Esophagus squamous epithelium (tissue), 5 donors: ENCODE results near the gene NAV2. TPM values are rescaled to one million over a fixed set of nuclear protein-coding genes. Genes with fewer than 3 reads are reported as not detected.
A peak's percentile ranks its signal among the peaks of the same experiment; 100 is the strongest.

Source experiments
- DNase-seq: peaks from one replicate; lab custom pipeline; 2025; lab: John Stamatoyannopoulos, UW
- H3K27ac ChIP-seq, 4 donors: fragments of 200-600 bp; sonication (generic); one replicate each; pipeline ENCODE4 v1.5.1; 2016 to 2019; ENCODE audit warnings: mild to moderate bottlenecking in 1 of 4
- H3K27me3 ChIP-seq, 4 donors: fragments of 200-600 bp; sonication (generic); 1 replicate in 3 of 4; 2 replicates in 1 of 4; pipeline versions ENCODE4 v1.5.1 to v1.6.0; 2017 to 2021; ENCODE audit warnings: antibody characterized with exemption in 1 of 4
- H3K36me3 ChIP-seq, 3 donors: fragments of 200-600 bp; sonication (generic); one replicate each; pipeline ENCODE4 v1.5.1; 2016 to 2019
- H3K4me1 ChIP-seq, 3 donors: fragments of 200-600 bp; sonication (generic); one replicate each; pipeline ENCODE4 v1.5.1; 2017 to 2019
- H3K4me3 ChIP-seq, 4 donors: fragments of 200-600 bp; sonication (generic); 1 replicate in 3 of 4; 2 replicates in 1 of 4; pipeline ENCODE4 v1.5.1; 2016 to 2019; ENCODE audit warnings: mild to moderate bottlenecking in 2 of 4, moderate library complexity in 1 of 4
- H3K9me3 ChIP-seq, 3 donors: fragments of 200-600 bp; sonication (generic); one replicate each; pipeline ENCODE4 v1.5.1; 2016 to 2019
- POLR2A ChIP-seq, 4 donors: fragments of 450-650 bp; IDR thresholded peaks; one replicate each; pipeline ENCODE4 v1.6.1; 2017; ENCODE audit warnings: antibody characterized with exemption in 4 of 4, mild to moderate bottlenecking in 4 of 4, moderate library complexity in 3 of 4
- WGBS, 2 donors: methylation state at CpG; one replicate each; pipeline ENCODE4 v1.1.5; 2018; 5-methylcytosine and 5-hydroxymethylcytosine counted together
- intact Hi-C: fragments of 100-400 bp; cut with DNase I; formaldehyde crosslinking; loops from one replicate; pipeline ENCODE4 v1.15.0; 2022
- total RNA-seq, 4 donors: library from RNA; depleted of rRNA; stranded (reverse); fragments of >200 nt; gene quantifications; one replicate each; pipeline ENCODE4 v1.1.0, GENCODE V29; 2016
- TF ChIP-seq, protein P1 (sequence below), 6 experiments: fragments of 450-650 bp in 4 of 6; fragments of 200-600 bp in 2 of 6; sonication (generic) in 2 of 6; IDR thresholded peaks; one replicate each; pipeline ENCODE4 v1.5.1; 2016 to 2019; ENCODE audit warnings: antibody characterized with exemption in 6 of 6, mild to moderate bottlenecking in 4 of 6, moderate library complexity in 4 of 6
- donor health status: DM: yes; HTN: yes; CAD: no.

The NAV2 gene
- total RNA-seq, 4 donors from 2014 or later, result 4.9 to 19.1 (median 14.6) TPM

- Histone ChIP-seq H3K27ac (no peak overlapping the region), H3K36me3 (peaks cover 0 to 8% (median 0%) of the 10 kb centered on the region in 3 donors), H3K4me3 (no peak overlapping the region), H3K27me3 (no peaks in the 10 kb centered on the region), H3K4me1 (peaks cover 0 to 23% (median 3%) of the 10 kb centered on the region in 3 donors), H3K9me3 (no peaks in the 10 kb centered on the region)
- 70 to 79% methylated on average over 5 of the region's 5 CpGs for WGBS, 2 donors
- no peak for DNase-seq
- intact Hi-C loops, result no loop called here
- TF ChIP-seq, protein P1, sequence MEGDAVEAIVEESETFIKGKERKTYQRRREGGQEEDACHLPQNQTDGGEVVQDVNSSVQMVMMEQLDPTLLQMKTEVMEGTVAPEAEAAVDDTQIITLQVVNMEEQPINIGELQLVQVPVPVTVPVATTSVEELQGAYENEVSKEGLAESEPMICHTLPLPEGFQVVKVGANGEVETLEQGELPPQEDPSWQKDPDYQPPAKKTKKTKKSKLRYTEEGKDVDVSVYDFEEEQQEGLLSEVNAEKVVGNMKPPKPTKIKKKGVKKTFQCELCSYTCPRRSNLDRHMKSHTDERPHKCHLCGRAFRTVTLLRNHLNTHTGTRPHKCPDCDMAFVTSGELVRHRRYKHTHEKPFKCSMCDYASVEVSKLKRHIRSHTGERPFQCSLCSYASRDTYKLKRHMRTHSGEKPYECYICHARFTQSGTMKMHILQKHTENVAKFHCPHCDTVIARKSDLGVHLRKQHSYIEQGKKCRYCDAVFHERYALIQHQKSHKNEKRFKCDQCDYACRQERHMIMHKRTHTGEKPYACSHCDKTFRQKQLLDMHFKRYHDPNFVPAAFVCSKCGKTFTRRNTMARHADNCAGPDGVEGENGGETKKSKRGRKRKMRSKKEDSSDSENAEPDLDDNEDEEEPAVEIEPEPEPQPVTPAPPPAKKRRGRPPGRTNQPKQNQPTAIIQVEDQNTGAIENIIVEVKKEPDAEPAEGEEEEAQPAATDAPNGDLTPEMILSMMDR (IDR thresholded peaks at IDR 0.05), result no peak
- no peak for TF ChIP-seq POLR2A (IDR thresholded peaks at IDR 0.05)
Measured at GRCh38 chr11:19996571-19996970, 283.9 kb downstream of the NAV2 start.

DNA sequence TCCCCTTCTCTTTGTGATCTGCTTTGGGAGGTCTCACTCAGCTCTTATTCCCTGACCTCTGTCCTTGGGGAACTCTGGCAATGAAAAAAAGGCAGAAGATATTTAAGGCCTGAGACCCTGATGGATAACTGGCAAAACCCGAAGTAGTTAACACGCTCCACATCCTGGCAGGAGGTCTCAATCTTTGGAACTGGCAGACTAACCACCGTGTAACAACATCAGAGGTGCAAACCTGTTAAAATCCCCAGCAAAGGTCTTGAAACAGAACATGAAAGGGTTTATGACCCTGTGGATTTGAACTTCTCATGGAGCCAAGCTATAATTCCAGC is 287.3 kb downstream of the NAV2 start:
- H3K27me3 ChIP-seq, result no peaks in the 10 kb centered on the region
- no peak overlapping the region for H3K4me3 ChIP-seq
- H3K27ac ChIP-seq, result no peak overlapping the region
- 69 to 78% methylated on average over 3 of the region's 3 CpGs for WGBS, 2 donors
- intact Hi-C loops, result no loop called here
- TF ChIP-seq, protein P1 (IDR thresholded peaks at IDR 0.05), result no peak
- no peak for TF ChIP-seq POLR2A (IDR thresholded peaks at IDR 0.05)
- H3K4me1 ChIP-seq, result peaks cover 0 to 32% (median 0%) of the 10 kb centered on the region in 3 donors
- no peak for DNase-seq
- no peaks in the 10 kb centered on the region for H3K9me3 ChIP-seq
- H3K36me3 ChIP-seq, result no peaks in the 10 kb centered on the region

DNA sequence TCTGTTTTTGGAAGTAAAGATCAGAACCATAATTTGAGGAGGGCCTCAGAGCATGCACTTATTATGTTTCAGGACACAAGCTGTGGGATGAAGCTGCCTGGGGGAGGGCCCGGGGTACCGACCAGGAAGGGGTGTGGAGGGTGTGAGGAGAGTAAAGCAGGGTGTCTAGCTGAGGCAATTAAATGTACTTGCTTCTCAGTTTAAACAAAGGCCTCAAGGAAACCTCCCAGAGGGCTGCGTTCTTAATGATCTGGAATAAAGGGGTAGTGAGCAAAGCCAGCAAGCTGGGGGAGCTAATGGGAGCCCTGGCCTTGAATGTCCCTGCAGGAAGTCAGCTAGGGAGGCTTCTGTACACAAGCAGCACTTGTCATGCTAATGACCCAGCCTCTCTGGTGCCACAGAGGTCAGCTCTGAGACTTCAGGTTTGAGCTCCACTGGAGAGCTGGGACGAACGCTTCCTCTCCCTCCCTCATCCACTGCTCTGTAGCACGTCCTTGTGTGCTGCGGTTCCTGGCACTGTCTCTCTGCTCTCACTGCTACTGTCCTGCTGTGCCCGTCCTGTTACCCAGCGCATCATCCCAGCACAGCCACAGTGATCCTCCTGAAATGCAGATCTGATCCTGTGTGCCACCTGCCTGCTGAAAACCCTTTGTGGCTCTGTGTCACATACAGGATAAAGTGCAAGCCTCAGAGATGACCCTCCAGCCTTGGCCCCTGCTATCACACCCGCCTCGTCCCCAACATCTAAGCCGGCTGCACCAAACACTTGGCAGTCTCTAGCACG is 287.9 kb downstream of the NAV2 start:
- no peak for DNase-seq
- peak overlapping the region in 2 of 4 donors; percentile 5 to 29 for H3K27ac ChIP-seq

DNA sequence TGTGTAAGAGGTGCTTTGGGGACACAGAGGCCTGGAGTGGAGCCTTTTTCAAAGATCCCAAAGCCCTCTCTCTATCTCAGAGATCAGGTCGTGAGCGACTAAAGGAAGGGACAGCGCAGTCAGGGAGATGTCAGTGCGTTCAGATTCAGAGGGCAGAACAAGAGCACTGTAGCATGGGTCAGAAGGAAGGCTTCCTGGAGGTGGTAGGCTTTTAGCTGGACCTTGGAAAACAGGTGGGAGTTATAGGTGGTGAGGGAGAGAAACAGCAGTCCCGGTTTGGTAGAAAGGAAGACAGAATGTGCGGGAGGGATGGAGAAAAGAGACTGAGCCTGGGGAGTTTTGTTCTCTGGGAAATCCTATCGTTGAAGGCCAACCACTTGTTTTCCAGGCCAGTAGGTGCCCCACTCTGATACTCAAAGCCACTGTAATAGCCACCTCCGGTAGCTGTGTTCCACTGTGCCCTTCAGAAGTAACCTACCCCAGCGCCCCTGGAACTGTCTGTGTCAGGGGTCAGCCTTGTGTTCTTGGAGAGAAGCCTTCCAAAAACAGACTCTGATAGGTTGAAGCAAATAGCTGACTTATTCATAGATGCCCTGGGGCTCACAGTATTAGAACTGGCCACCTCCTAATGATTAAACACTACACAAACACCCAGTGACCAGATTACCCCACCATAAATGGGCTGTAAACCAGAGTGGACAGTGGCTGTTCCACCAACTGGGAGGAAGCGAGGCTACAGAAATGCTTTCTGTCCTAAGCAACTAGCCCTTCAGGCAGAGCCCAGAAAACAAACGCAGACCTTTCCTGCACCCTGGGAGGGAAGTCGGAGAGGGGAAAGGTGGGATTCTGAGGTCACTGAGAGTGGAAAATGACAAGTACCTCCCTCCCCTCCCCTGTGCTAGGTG is 289.9 kb downstream of the NAV2 start:
- intact Hi-C loops, result no loop called here
- no peak overlapping the region for H3K27ac ChIP-seq

More for the DNA sequence above, 287.9 kb downstream of the NAV2 start:
- Histone ChIP-seq H3K4me3 (no peak overlapping the region), H3K4me1 (peaks cover 0 to 32% (median 0%) of the 10 kb centered on the region in 3 donors), H3K27me3 (no peaks in the 10 kb centered on the region), H3K36me3 (no peaks in the 10 kb centered on the region), H3K9me3 (no peaks in the 10 kb centered on the region)
- intact Hi-C loops, result no loop called here
- 70 to 83% methylated on average over 7 to 13 of the region's 13 CpGs for WGBS, 2 donors
- no peak for TF ChIP-seq POLR2A (IDR thresholded peaks at IDR 0.05)
- TF ChIP-seq, protein P1 (IDR thresholded peaks at IDR 0.05), result no peak

More for the DNA sequence above, 289.9 kb downstream of the NAV2 start:
- Histone ChIP-seq H3K36me3 (no peaks in the 10 kb centered on the region), H3K4me1 (peaks cover 0 to 35% (median 0%) of the 10 kb centered on the region in 3 donors), H3K27me3 (no peaks in the 10 kb centered on the region), H3K4me3 (no peak overlapping the region), H3K9me3 (no peaks in the 10 kb centered on the region)
- no peak for DNase-seq
- TF ChIP-seq, protein P1 (IDR thresholded peaks at IDR 0.05), result no peak
- no peak for TF ChIP-seq POLR2A (IDR thresholded peaks at IDR 0.05)
- WGBS, 2 donors, result 89 to 93% methylated on average over 9 to 12 of the region's 12 CpGs
